ENCODE results near the gene HEPACAM.
A peak's percentile ranks its signal among the peaks of the same experiment; 100 is the strongest.

The HEPACAM gene

DNA sequence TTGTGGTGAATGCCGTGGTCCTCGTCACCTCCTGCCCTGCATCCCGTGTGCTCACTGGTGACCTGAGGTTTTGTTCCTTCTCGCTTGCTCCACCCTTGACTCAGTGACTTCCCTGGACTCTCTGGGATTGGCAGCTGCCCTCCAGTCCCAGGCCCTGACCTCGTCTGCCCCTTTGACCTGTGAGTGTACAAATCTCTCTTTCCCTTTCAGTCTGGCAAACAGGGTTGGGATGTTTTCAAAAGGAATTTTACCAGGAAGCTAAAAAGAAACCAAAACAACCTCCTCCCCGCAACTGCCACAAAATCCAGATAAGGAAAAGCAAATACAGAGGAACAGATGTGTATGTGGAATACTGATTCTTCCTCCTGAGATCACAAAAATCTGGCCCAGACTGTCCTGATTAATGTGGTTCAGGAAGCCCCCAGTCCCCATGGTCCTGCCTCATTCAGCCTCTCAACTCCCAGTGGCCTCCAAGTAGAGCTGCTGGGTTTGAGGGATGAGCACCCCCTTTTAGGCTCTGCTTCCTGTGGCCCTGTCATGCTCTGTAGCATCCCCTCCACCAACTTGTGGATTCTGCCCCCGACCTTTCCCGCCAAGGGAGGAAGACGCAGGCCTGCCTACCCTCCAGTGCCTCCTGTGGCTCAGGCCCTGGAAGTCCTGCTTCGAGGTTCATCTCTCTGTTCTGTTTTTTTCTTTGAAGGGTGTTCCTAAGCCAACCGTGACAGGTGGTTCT is 53.3 kb downstream of the HEPACAM start:
- DNase-seq, result no peak

- no peak for DNase-seq
Measured at GRCh38 chr11:124880958-124881357, 54.9 kb downstream of the HEPACAM start.

GRCh38 chr11:124880290-124880611 is 55.6 kb downstream of the HEPACAM start:
- DNase-seq, result no peak

DNA sequence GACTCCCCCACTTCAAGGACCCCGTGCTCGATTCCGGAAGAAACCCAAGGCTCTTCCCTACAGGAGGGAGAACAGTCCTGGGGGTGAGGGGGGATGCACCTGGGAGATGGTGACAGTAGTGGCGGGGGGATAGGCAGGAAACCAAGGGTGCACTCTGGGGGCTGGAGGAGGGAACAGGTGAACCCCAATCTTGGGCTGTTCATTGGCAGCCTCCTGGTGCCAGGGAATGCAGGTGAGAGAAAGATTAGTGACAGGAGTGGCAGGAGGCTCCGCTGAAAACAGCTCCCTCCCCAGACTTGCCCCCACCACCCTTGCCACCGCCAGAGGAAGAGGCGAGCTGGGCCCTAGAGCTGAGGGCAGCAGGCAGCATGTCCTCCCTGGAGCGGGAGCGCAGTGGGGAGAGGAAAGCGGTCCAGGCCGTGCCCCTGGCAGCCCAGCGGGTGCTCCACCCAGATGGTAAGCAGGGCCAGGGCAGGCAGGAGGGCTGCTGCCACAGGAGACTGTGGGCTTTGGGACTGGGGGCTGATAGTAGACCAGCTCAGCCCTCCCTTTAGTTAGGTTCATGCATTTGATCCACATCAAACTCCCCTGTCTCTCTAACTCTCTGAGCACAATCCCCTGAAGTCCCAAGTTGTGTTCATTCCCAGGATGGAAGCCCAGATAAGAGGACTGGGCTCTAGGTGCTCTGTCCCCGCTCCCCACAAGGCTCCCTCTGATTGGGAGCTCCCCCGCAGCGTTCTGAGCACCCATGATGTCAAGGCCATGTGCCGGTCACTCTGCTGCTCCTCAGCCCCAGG is 56.2 kb downstream of the HEPACAM start:
- DNase-seq, result no peak

- no peak for DNase-seq
Measured at GRCh38 chr11:124878759-124879492, 56.9 kb downstream of the HEPACAM start.

DNA sequence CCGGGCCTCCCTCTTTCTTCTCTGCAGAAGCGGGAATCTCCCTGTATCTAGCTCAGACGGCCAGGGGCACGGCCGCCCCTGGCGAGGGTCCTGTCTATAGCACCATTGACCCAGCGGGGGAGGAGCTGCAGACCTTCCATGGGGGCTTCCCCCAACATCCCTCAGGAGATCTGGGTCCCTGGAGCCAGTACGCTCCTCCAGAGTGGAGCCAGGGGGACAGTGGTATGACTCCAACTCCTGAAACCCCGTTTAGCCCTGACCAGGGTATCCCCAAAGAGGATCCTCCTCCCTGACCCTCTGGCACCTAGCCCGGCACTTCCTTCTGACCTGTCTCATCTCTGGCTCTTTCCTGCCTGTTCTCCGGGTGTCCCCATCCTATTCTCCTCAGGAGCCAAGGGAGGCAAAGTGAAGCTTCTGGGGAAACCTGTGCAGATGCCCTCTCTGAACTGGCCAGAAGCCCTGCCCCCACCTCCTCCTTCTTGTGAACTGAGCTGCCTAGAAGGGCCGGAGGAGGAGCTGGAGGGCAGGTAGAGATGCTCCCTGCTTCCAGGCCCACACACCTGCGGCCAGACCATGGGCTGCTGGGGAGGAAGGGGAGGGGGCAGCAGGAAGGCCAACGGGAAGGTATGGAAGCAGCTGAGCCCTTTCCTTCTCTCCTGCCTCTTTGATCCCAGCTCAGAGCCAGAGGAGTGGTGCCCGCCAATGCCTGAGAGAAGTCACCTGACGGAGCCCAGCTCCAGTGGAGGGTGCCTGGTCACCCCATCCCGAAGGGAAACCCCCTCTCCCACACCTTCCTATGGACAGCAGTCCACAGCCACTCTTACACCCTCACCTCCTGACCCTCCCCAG is 57.7 kb downstream of the HEPACAM start:
- DNase-seq, result no peak

DNA sequence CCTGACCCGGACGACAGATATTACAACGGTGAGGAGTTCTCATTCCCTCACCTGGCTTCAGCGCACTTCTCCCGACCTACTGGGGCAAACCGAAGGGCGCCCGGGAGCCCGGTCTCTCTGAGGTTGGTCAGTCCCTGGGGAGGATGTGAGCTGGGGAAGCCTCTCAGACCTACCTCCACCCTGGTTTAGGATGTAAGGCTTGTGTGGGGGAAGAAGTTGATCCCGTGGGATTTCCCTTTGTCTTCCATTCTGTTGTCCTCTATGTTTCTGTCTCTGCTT is 58.3 kb downstream of the HEPACAM start:
- no peak for DNase-seq

DNA sequence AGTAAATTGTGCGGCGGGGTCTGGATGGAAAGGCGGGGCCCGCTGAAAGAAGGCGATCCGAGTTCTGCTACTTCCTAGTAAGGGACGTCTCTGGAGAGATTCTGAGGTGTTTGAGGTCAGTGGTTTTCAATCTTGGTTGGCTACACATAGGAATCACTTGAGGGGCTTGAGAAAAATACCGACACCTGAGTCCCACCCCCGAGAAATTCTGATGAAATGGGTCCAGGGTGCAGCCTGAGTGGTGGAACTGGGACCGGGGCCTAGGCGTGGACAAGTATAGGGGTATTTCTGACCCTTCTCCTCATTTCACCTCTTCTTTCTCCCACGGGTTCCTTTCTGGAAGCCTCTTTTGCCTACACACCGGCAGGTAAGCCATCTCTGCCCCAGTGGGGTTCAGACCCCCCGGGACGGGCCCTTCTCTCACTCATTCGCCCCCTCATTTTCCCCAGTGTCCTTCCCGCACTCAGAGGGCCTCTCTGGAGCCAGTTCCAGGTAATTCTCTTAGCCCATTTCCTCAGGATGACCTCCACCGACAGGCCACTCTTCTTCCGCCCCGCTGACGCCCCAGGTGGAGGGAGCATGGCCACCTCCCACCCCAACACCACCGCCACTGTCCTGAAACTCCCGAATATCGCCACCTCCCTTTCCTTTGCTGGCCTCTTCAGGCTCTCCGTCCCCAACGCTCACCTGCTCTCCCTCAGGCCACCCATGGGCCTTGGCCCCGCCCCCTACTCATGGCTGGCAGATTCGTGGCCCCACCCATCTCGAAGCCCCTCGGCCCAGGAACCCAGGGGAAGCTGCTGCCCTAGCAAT is 58.8 kb downstream of the HEPACAM start:
- DNase-seq, result no peak

GRCh38 chr11:124875943-124876817 is 59.7 kb downstream of the HEPACAM start:
- DNase-seq, result peak; percentile 85

GRCh38 chr11:124875401-124875800 is 60.4 kb downstream of the HEPACAM start:
- DNase-seq, result no peak

DNA sequence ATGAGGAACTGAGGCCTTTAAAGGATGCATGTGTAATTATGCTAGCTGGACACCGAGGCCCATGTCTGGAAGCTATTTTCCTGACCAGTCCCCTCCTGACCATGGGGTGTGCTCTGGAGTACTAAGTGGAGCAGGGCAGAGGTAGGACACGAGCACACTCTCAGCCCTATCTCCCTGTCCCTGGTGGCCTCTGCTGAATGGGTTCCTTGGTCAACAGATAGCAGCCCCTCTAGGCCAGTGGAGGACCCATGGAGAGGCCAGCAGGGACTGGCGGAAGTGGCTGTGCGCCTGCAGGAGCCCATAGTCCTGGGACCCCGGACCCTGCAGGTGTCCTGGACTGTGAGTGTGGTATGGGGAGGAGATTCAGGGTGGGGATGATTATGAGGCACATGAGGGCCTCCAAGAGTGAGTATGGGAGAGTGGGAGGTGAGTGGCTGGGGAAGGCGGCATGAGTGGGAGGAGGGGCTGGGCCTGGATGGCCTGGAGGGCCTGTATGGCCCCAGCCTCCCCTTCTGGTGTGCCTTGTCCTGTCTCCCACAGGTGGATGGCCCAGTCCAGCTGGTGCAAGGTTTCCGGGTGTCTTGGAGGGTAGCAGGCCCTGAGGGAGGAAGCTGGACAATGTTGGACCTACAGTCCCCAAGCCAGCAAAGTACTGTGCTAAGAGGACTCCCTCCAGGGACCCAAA is 61.1 kb downstream of the HEPACAM start:
- no peak for DNase-seq

DNA sequence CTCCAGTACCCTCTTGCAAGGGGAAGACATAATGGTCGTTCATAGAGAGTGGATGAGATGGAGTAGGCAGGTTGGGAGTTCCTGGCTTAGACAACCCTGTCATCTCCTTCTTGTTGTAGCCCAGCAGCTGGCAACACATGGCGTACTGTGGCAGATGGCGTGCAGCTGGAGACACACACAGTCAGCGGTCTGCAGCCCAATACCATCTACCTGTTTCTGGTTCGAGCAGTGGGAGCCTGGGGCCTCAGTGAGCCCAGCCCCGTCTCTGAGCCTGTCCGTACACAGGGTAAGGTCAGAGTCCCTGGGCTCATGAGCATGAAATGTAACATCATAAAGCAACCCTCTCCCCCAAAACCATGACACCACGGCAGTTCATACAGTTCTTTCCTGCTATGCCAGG is 61.9 kb downstream of the HEPACAM start:
- no peak for DNase-seq

DNA sequence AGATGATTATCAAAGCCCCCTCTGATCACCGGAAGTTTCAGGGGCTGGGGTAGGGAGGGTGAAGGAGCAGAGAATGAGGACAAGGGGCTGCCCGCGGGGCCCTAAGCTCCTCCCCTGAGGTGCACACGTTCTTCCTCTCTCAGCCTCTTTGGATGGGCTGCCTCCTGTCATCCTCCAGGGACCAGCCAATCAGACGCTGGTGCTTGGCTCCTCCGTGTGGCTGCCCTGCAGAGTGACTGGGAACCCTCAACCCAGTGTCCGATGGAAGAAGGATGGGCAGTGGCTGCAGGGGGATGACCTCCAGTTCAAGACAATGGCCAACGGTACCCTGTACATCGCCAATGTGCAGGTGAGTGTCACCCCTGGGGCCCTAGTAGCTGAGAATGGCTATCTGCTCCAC is 63.1 kb downstream of the HEPACAM start:
- DNase-seq, result no peak

GRCh38 chr11:124872280-124872679 is 63.6 kb downstream of the HEPACAM start:
- no peak for DNase-seq

DNA sequence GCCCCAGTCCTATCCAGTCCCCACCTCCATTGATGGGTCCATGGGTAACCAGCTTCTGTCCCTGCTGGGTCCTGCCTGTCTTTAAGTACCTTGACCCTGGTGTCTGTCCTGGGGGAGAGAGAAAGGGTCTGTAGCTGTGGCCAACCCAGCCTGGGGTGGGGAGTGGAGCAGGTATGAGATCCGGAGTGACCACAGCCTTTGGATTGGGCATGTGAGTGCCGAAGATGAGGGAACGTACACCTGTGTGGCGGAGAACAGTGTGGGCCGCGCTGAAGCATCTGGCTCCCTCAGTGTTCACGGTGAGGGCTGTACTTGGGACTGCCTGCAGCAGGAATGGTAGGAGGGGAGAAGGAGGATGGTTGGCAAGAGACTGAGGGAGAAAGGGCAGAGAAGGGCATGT is 65.4 kb downstream of the HEPACAM start:
- DNase-seq, result no peak

GRCh38 chr11:124869856-124870387 is 65.9 kb downstream of the HEPACAM start:
- DNase-seq, result no peak

DNA sequence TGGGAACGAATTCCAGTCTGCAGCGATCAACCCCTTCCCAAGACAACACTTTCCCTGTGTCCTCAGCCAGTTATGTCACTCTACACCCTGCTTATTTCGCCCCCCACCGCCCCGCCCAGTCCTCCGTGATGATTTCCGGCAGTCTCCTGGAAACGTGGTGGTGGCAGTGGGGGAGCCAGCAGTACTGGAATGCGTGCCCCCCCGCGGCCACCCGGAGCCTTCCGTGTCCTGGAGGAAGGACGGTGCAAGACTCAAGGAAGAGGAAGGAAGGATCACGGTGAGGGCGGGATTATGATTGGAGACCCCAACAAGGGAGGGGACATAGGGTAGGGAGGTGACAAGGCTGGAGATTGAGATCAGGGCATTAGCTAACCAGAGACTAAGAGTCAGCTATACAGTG is 66.5 kb downstream of the HEPACAM start:
- DNase-seq, result no peak

Measured in NCI-H226 (cell line).